Memory B cell (primary cell): ENCODE results near the gene TCF25.
A peak's percentile ranks its signal among the peaks of the same experiment; 100 is the strongest.

Experiments
- ATAC-seq: fragments of 150-1000 bp; cut with Tn5 transposase; 2 replicates; pipeline ENCODE4 v1.10.0; 2021; ENCODE audit warnings: low read depth, mild to moderate bottlenecking, moderate library complexity
- DNase-seq, 2 donors: peaks; one replicate each; pipeline ENCODE4 v3.0.0; 2022; ENCODE audit warnings: low spot score in 2 of 2
- H3K27ac Mint-ChIP-seq: one replicate; pipeline ENCODE4 v1.8.0; 2022; ENCODE audit warnings: mild to moderate bottlenecking, moderate library complexity, mixed read lengths
- H3K27me3 Mint-ChIP-seq: one replicate; pipeline ENCODE4 v1.8.0; 2022; ENCODE audit warnings: mixed read lengths
- H3K36me3 Mint-ChIP-seq: one replicate; pipeline ENCODE4 v1.8.0; 2022; ENCODE audit warnings: mild to moderate bottlenecking, mixed read lengths
- H3K4me1 Mint-ChIP-seq: one replicate; pipeline ENCODE4 v1.8.0; 2022; ENCODE audit warnings: mixed read lengths
- H3K4me3 Mint-ChIP-seq: one replicate; pipeline ENCODE4 v1.8.0; 2022; ENCODE audit warnings: mild to moderate bottlenecking, moderate library complexity, mixed read lengths
- H3K9me3 Mint-ChIP-seq: one replicate; pipeline ENCODE4 v1.8.0; 2022; ENCODE audit warnings: mixed read lengths

The TCF25 gene

GRCh38 chr16:89880477-89881367 lies 7.3 kb downstream of the TCF25 start:
- peaks cover 29% of the 10 kb centered on the region for H3K36me3 Mint-ChIP-seq
- H3K27me3 Mint-ChIP-seq = no peaks in the 10 kb centered on the region
- no peak for DNase-seq
- peaks cover 10% of the 10 kb centered on the region for H3K4me1 Mint-ChIP-seq
- H3K9me3 Mint-ChIP-seq = no peaks in the 10 kb centered on the region
- no peak overlapping the region for H3K4me3 Mint-ChIP-seq
- ATAC-seq = no peak
- no peak overlapping the region for H3K27ac Mint-ChIP-seq

- no peak overlapping the region for H3K4me3 Mint-ChIP-seq
- H3K4me1 Mint-ChIP-seq = peaks cover 10% of the 10 kb centered on the region
- DNase-seq (no peak), ATAC-seq (no peak)
- no peaks in the 10 kb centered on the region for H3K27me3 Mint-ChIP-seq
- H3K9me3 Mint-ChIP-seq = no peaks in the 10 kb centered on the region
- H3K36me3 Mint-ChIP-seq = peaks cover 29% of the 10 kb centered on the region
- H3K27ac Mint-ChIP-seq = no peak overlapping the region
Observed at GRCh38 chr16:89881368-89881730, 8.0 kb downstream of the TCF25 start.

GRCh38 chr16:89883346-89884040 lies 10.1 kb downstream of the TCF25 start:
- peak overlapping the region; percentile 47 for H3K27ac Mint-ChIP-seq

GRCh38 chr16:89884041-89884421 lies 10.6 kb downstream of the TCF25 start:
- Mint-ChIP-seq H3K36me3 (peaks cover 30% of the 10 kb centered on the region), H3K27me3 (no peaks in the 10 kb centered on the region), H3K9me3 (no peaks in the 10 kb centered on the region), H3K27ac (peak overlapping the region; percentile 47), H3K4me1 (peaks cover 8% of the 10 kb centered on the region), H3K4me3 (no peak overlapping the region)
- DNase-seq (no peak), ATAC-seq (no peak)

More at GRCh38 chr16:89883346-89884040, 10.1 kb downstream of the TCF25 start:
- Mint-ChIP-seq H3K4me1 (peaks cover 8% of the 10 kb centered on the region), H3K9me3 (no peaks in the 10 kb centered on the region), H3K27me3 (no peaks in the 10 kb centered on the region), H3K36me3 (peaks cover 31% of the 10 kb centered on the region), H3K4me3 (no peak overlapping the region)
- ATAC-seq = no peak
- no peak for DNase-seq

GRCh38 chr16:89887243-89887642 lies 13.9 kb downstream of the TCF25 start:
- DNase-seq = no peak
- ATAC-seq = no peak
- peaks cover 6% of the 10 kb centered on the region for H3K4me1 Mint-ChIP-seq
- peaks cover 35% of the 10 kb centered on the region for H3K36me3 Mint-ChIP-seq
- H3K27me3 Mint-ChIP-seq = no peaks in the 10 kb centered on the region
- H3K9me3 Mint-ChIP-seq = no peaks in the 10 kb centered on the region
- H3K27ac Mint-ChIP-seq = no peak overlapping the region
- H3K4me3 Mint-ChIP-seq = no peak overlapping the region

GRCh38 chr16:89890200-89890599 lies 16.8 kb downstream of the TCF25 start:
- peaks cover 19% of the 10 kb centered on the region for H3K36me3 Mint-ChIP-seq
- DNase-seq = no peak
- no peak overlapping the region for H3K4me3 Mint-ChIP-seq
- H3K4me1 Mint-ChIP-seq = no peaks in the 10 kb centered on the region
- H3K9me3 Mint-ChIP-seq = no peaks in the 10 kb centered on the region
- no peak overlapping the region for H3K27ac Mint-ChIP-seq
- H3K27me3 Mint-ChIP-seq = no peaks in the 10 kb centered on the region
- ATAC-seq = no peak

- Mint-ChIP-seq H3K4me1 (no peaks in the 10 kb centered on the region), H3K36me3 (peaks cover 16% of the 10 kb centered on the region), H3K4me3 (no peak overlapping the region), H3K27ac (no peak overlapping the region), H3K27me3 (no peaks in the 10 kb centered on the region), H3K9me3 (no peaks in the 10 kb centered on the region)
- DNase-seq (no peak), ATAC-seq (no peak)
Observed at GRCh38 chr16:89890886-89891657, 17.7 kb downstream of the TCF25 start.

GRCh38 chr16:89892055-89892630 lies 18.8 kb downstream of the TCF25 start:
- H3K27ac Mint-ChIP-seq = no peak overlapping the region
- no peaks in the 10 kb centered on the region for H3K27me3 Mint-ChIP-seq
- peaks cover 13% of the 10 kb centered on the region for H3K36me3 Mint-ChIP-seq
- H3K4me1 Mint-ChIP-seq = no peaks in the 10 kb centered on the region
- no peaks in the 10 kb centered on the region for H3K9me3 Mint-ChIP-seq
- no peak for DNase-seq
- no peak for ATAC-seq
- H3K4me3 Mint-ChIP-seq = no peak overlapping the region

GRCh38 chr16:89892635-89893034 lies 19.2 kb downstream of the TCF25 start:
- Mint-ChIP-seq H3K4me3 (no peak overlapping the region), H3K9me3 (no peaks in the 10 kb centered on the region), H3K36me3 (peaks cover 11% of the 10 kb centered on the region), H3K27ac (no peak overlapping the region), H3K4me1 (no peaks in the 10 kb centered on the region), H3K27me3 (no peaks in the 10 kb centered on the region)
- DNase-seq (no peak), ATAC-seq (no peak)

GRCh38 chr16:89893642-89894548 lies 20.5 kb downstream of the TCF25 start:
- H3K9me3 Mint-ChIP-seq = no peaks in the 10 kb centered on the region
- H3K4me1 Mint-ChIP-seq = no peaks in the 10 kb centered on the region
- no peaks in the 10 kb centered on the region for H3K27me3 Mint-ChIP-seq
- no peak overlapping the region for H3K4me3 Mint-ChIP-seq
- H3K27ac Mint-ChIP-seq = no peak overlapping the region
- DNase-seq (no peak), ATAC-seq (no peak)
- peaks cover 13% of the 10 kb centered on the region for H3K36me3 Mint-ChIP-seq

GRCh38 chr16:89895482-89896250 lies 22.3 kb downstream of the TCF25 start:
- ATAC-seq (no peak), DNase-seq (no peak)
- peaks cover 11% of the 10 kb centered on the region for H3K36me3 Mint-ChIP-seq
- H3K27ac Mint-ChIP-seq = no peak overlapping the region
- no peaks in the 10 kb centered on the region for H3K9me3 Mint-ChIP-seq
- H3K4me3 Mint-ChIP-seq = no peak overlapping the region
- no peaks in the 10 kb centered on the region for H3K4me1 Mint-ChIP-seq
- H3K27me3 Mint-ChIP-seq = no peaks in the 10 kb centered on the region

- Mint-ChIP-seq H3K4me3 (no peak overlapping the region), H3K27me3 (no peaks in the 10 kb centered on the region), H3K27ac (no peak overlapping the region), H3K36me3 (peaks cover 6% of the 10 kb centered on the region), H3K9me3 (no peaks in the 10 kb centered on the region), H3K4me1 (no peaks in the 10 kb centered on the region)
- ATAC-seq = no peak
- DNase-seq = no peak
Observed at GRCh38 chr16:89897204-89897603, 23.8 kb downstream of the TCF25 start.
